ENCODE data around the gene DLX1.
"Not testable (repeated sequence)": the region's sequence is repeated elsewhere in the genome, so short reads cannot be mapped to it uniquely, and the experiment has no call there.

DLX1 gene

GRCh38 chr2:172099472-172100079 is 14.3 kb downstream of the DLX1 start:
- DNase-seq, result no peak

GRCh38 chr2:172100080-172100934 is 15.0 kb downstream of the DLX1 start:
- no peak for DNase-seq

GRCh38 chr2:172100935-172101820 is 15.9 kb downstream of the DLX1 start:
- no peak for DNase-seq

- peak; percentile 39 for DNase-seq
Measured at GRCh38 chr2:172101821-172102390, 16.6 kb downstream of the DLX1 start.

GRCh38 chr2:172102391-172103359 is 17.4 kb downstream of the DLX1 start, which contains the start of gene DLX2:
TSS of gene DLX2 (minus strand) at chr2:172102900. CDS start at chr2:172102538, 362 bp downstream.
- DNase-seq, result peak; percentile 89

- DNase-seq, result peak; percentile 70
Measured at GRCh38 chr2:172103471-172104272, 18.4 kb downstream of the DLX1 start.

GRCh38 chr2:172105471-172106107 is 20.3 kb downstream of the DLX1 start:
- no peak for DNase-seq

GRCh38 chr2:172106108-172106961 is 21.0 kb downstream of the DLX1 start:
- DNase-seq, result no peak

- DNase-seq, result no peak
Measured at GRCh38 chr2:172107690-172108586, 22.6 kb downstream of the DLX1 start.

GRCh38 chr2:172108587-172108930 is 23.3 kb downstream of the DLX1 start:
- no peak for DNase-seq

- no peak for DNase-seq
Measured at GRCh38 chr2:172109256-172109987, 24.1 kb downstream of the DLX1 start.

- DNase-seq, result no peak
Measured at GRCh38 chr2:172109988-172110811, 24.9 kb downstream of the DLX1 start.

GRCh38 chr2:172113617-172114016 is 28.3 kb downstream of the DLX1 start:
- no peak for DNase-seq

GRCh38 chr2:172114176-172114575 is 28.9 kb downstream of the DLX1 start:
- DNase-seq, result not testable (repeated sequence)

GRCh38 chr2:172114579-172114978 is 29.3 kb downstream of the DLX1 start:
- DNase-seq, result no peak

GRCh38 chr2:172116107-172116506 is 30.8 kb downstream of the DLX1 start:
- DNase-seq, result no peak

- no peak for DNase-seq
Measured at GRCh38 chr2:172119089-172119488, 33.8 kb downstream of the DLX1 start.

Data from DMS153 (cell line).